NT2/D1 (cell line): ENCODE measurements around the gene SERINC5.

Experiments
- SUZ12 ChIP-seq: IDR thresholded peaks from 2 replicates; pipeline ENCODE4 v1.6.1; 2011; ENCODE audit not compliant: insufficient read length, insufficient read depth; ENCODE audit errors: extremely low read depth
- YY1 ChIP-seq: IDR thresholded peaks from 2 replicates; pipeline ENCODE4 v1.6.1; 2011; ENCODE audit not compliant: insufficient read length, insufficient read depth
- ZNF274 ChIP-seq: IDR thresholded peaks from 2 replicates; pipeline ENCODE4 v1.6.1; 2011; ENCODE audit warnings: mild to moderate bottlenecking, low read depth, low read length

GRCh38 chr5:80106916-80107315 is 148.9 kb downstream of the SERINC5 start:
- no peak for TF ChIP-seq SUZ12
- TF ChIP-seq ZNF274: no peak
- TF ChIP-seq YY1: no peak
